Karpas-422 (cell line): ENCODE results near the gene NCAPG2. TPM values are rescaled to one million over a fixed set of nuclear protein-coding genes. Genes with fewer than 3 reads are reported as not detected.

ENCODE experiments used
- DNase-seq: peaks from one replicate; pipeline ENCODE4 v3.0.0-alpha.2; 2015
- H2AFZ ChIP-seq: fragments of 200-600 bp; sonication (generic); 2 replicates; pipeline ENCODE4 v1.6.1; 2014; ENCODE audit warnings: antibody characterized with exemption, low read length, mixed read lengths
- H3K27ac ChIP-seq: fragments of 200-600 bp; sonication (generic); 2 replicates; pipeline ENCODE4 v1.5.1; 2014; ENCODE audit warnings: mild to moderate bottlenecking, low read length, moderate library complexity
- H3K27me3 ChIP-seq: fragments of 200-600 bp; sonication (generic); 2 replicates; pipeline ENCODE4 v1.6.1; 2014; ENCODE audit warnings: low read length, mixed read lengths
- H3K36me3 ChIP-seq: fragments of 200-600 bp; sonication (generic); 2 replicates; pipeline ENCODE4 v1.6.1; 2014; ENCODE audit warnings: low read length, mixed read lengths; ENCODE audit not compliant: insufficient read depth
- H3K4me1 ChIP-seq: fragments of 200-600 bp; sonication (generic); 2 replicates; pipeline ENCODE4 v1.6.1; 2014; ENCODE audit warnings: mild to moderate bottlenecking, low read length, mixed read lengths
- H3K4me2 ChIP-seq: fragments of 200-600 bp; sonication (generic); 2 replicates; pipeline ENCODE4 v1.6.1; 2014; ENCODE audit warnings: low read length, low read depth, mild to moderate bottlenecking; ENCODE audit not compliant: poor library complexity, severe bottlenecking
- H3K4me3 ChIP-seq: fragments of 200-600 bp; sonication (generic); 2 replicates; pipeline ENCODE4 v1.5.1; 2014; ENCODE audit warnings: mild to moderate bottlenecking, antibody characterized with exemption, low read length, mixed read lengths
- H3K79me2 ChIP-seq: fragments of 200-600 bp; sonication (generic); 2 replicates; pipeline ENCODE4 v1.6.1; 2014; ENCODE audit warnings: mild to moderate bottlenecking, low read length, mixed read lengths
- H3K9ac ChIP-seq: fragments of 200-600 bp; sonication (generic); 2 replicates; pipeline ENCODE4 v1.6.0; 2014; ENCODE audit warnings: low read length
- H3K9me2 ChIP-seq: fragments of 200-600 bp; sonication (generic), shearing (Covaris generic); replicated peaks from 2 replicates; pipeline ENCODE4 v1.6.0; 2014; ENCODE audit warnings: mild to moderate bottlenecking, low read length, moderate library complexity; ENCODE audit not compliant: insufficient read depth
- H3K9me3 ChIP-seq: fragments of 300-700, 200-600 bp; sonication (generic); 2 replicates; pipeline ENCODE4 v1.6.1; 2014; ENCODE audit warnings: low read length, mixed read lengths
- H4K20me1 ChIP-seq: fragments of 200-600 bp; sonication (generic); 2 replicates; pipeline ENCODE4 v1.6.1; 2014; ENCODE audit warnings: mild to moderate bottlenecking, antibody characterized with exemption, low read length, low read depth; ENCODE audit not compliant: insufficient read depth
- total RNA-seq: library from RNA; depleted of rRNA; stranded (reverse); fragments of >200 nt; shearing (Covaris generic); gene quantifications from 2 replicates; pipeline ENCODE4 v1.2.3, GENCODE V29; 2014; ENCODE audit warnings: low replicate concordance

NCAPG2 gene
- total RNA-seq, 1 experiment from 2014 or later = 23.4 TPM

DNA sequence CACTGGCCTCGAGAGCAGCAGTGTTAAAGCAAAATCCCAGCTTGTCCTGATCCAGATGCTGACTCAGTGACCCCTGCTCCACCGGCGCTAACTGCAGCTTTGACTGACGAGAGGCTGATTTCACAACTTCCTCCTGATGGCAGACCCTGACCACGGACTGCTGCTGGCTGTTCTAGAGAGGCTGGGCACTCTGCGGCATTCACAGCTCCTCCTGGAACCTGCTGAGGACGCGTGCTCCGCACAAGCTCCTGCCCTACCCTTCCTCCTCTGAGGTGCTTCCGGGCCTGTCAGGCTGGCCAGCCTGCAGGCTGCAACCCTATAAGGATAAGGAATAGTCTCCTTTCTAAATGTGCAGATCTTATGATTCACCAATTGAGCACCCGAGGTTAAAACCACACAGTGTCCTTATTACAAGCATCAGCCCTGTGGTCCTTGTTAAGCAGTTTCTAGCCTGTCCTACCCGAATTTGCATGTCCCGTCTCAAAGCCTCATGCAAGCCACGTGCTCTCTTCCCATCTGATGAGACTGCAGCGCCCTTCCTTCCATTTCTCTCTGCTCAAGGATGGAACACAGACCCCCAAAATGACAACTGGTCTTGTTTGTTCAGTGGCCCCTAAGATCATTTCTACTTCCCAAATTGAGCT lies 35.5 kb upstream of the NCAPG2 start:
- no peaks in the 10 kb centered on the region for H3K27me3 ChIP-seq
- no peak overlapping the region for H3K9ac ChIP-seq
- no peak for DNase-seq
- H3K4me1 ChIP-seq = no peaks in the 10 kb centered on the region
- H3K27ac ChIP-seq = no peak overlapping the region
- H4K20me1 ChIP-seq = no peaks in the 10 kb centered on the region
- H2AFZ ChIP-seq = no peak overlapping the region
- H3K9me2 ChIP-seq = no peaks in the 10 kb centered on the region
- no peak overlapping the region for H3K4me2 ChIP-seq
- H3K36me3 ChIP-seq = peaks cover 48% of the 10 kb centered on the region; the same call in 1 of the 2 replicates
- no peaks in the 10 kb centered on the region for H3K9me3 ChIP-seq
- no peak overlapping the region for H3K4me3 ChIP-seq
- peaks cover 3% of the 10 kb centered on the region; the same call in 1 of the 2 replicates for H3K79me2 ChIP-seq

DNA sequence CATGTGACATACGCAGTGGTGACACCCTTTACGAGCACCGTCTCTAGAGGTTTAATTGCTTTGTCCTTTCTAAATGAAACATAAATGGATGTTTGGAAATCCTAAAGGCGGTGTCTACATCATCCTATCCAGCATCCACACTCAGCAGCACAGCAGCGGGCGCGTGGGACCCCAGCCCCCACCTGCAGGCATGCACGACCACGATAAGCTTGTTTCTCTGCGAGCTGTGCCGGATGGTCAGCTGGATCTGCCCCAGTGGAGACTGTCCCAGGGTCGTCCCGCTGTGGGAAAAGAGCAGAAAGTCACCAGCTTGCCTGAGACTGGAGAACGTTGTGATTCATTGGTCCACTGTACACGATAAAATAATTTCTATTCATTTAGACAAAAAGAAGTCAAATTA lies 34.2 kb upstream of the NCAPG2 start:
- Histone ChIP-seq H3K9me2 (no peaks in the 10 kb centered on the region), H3K36me3 (peaks cover 52% of the 10 kb centered on the region; the same call in 1 of the 2 replicates), H4K20me1 (no peaks in the 10 kb centered on the region), H3K4me2 (no peak overlapping the region), H3K27ac (no peak overlapping the region), H2AFZ (no peak overlapping the region), H3K79me2 (no peaks in the 10 kb centered on the region), H3K4me3 (no peak overlapping the region), H3K27me3 (no peaks in the 10 kb centered on the region), H3K9ac (no peak overlapping the region), H3K4me1 (no peaks in the 10 kb centered on the region), H3K9me3 (no peaks in the 10 kb centered on the region)
- DNase-seq = no peak

DNA sequence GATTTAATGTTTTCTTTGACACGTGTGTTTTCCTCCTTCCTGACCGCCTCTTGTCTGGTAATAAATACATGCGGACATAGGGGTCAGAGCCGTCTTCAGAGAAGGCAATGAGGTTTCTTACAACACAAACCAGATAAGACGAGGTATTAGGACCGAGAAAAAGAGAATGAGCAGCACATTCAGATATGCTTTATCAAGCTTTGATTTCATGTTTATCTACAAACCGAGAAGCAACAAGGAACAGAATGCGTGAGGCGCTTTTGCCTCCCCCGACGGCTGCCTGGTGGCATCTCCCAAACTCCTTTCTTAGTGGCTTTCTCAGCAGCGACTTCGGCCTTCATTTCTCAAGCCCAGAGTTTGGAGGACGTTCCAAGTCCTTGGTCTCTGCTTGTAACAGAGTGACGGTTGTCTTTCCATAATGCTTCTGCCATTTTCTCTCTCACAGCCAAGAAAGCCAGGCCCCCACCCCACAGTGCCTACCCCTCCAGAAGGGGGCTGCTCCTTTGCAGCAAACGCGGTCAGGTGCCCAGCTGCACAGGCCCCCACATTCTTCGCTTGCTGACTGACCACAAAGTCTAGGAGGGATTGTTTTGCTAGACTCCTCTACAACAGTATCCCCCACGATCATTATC lies 32.6 kb upstream of the NCAPG2 start:
- no peaks in the 10 kb centered on the region for H3K27me3 ChIP-seq
- no peaks in the 10 kb centered on the region for H3K79me2 ChIP-seq
- H3K9ac ChIP-seq = no peak overlapping the region
- no peak overlapping the region for H3K27ac ChIP-seq
- H3K4me2 ChIP-seq = no peak overlapping the region
- no peaks in the 10 kb centered on the region for H3K9me3 ChIP-seq
- H3K9me2 ChIP-seq = no peaks in the 10 kb centered on the region
- H3K4me1 ChIP-seq = no peaks in the 10 kb centered on the region
- no peak for DNase-seq
- H2AFZ ChIP-seq = no peak overlapping the region
- peaks cover 59% of the 10 kb centered on the region; the same call in 1 of the 2 replicates for H3K36me3 ChIP-seq
- H3K4me3 ChIP-seq = no peak overlapping the region
- H4K20me1 ChIP-seq = no peaks in the 10 kb centered on the region

DNA sequence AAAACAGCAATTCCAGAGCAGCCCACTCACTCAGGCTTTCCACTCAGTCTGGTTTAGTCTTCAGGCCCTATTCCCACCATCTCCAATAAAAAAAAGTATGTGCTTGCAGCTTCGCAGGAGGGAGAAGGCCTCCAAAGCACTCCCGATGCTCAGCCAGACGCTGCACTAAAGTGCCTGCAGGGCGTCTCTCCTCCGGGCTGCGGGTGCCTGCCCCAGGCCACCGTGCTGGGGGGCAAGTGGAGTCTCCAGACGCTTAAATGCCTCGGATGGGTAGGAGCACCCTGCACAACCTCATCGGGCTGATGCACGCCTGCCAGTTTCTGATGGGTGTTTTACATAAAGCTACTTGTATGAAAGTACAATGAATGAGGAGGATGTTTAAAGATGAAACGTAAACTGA lies 31.3 kb upstream of the NCAPG2 start:
- Histone ChIP-seq H3K4me2 (no peak overlapping the region), H3K4me1 (no peaks in the 10 kb centered on the region), H3K36me3 (peaks cover 56% of the 10 kb centered on the region; the same call in 1 of the 2 replicates), H3K4me3 (no peak overlapping the region), H3K9ac (no peak overlapping the region), H3K9me3 (no peaks in the 10 kb centered on the region), H3K9me2 (no peaks in the 10 kb centered on the region), H3K79me2 (no peaks in the 10 kb centered on the region), H2AFZ (no peak overlapping the region), H4K20me1 (no peaks in the 10 kb centered on the region), H3K27me3 (no peaks in the 10 kb centered on the region), H3K27ac (no peak overlapping the region)
- no peak for DNase-seq

DNA sequence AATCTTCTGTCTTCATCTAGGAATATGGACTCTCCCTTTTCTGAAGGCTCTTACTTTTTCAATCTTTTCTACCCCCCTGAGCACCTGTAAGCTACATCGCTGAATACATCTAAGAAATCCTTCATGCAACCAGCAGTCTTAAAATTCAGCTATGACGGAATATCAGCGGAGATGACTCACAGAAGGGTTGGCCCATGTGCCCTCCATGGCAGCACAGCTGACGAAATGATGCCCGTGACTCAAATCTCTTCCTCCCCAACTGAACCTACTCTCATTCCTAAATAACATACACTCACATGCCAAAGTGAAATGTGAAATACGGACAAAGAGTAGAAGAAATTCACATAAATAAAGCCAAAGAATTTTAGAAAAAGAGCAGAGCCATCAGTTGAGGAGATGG lies 30.3 kb upstream of the NCAPG2 start:
- Histone ChIP-seq H3K9me3 (no peaks in the 10 kb centered on the region), H3K27ac (no peak overlapping the region), H3K9me2 (no peaks in the 10 kb centered on the region), H4K20me1 (no peaks in the 10 kb centered on the region), H3K9ac (no peak overlapping the region), H3K79me2 (no peaks in the 10 kb centered on the region), H2AFZ (no peak overlapping the region), H3K4me3 (no peak overlapping the region), H3K4me2 (no peak overlapping the region), H3K27me3 (no peaks in the 10 kb centered on the region), H3K4me1 (no peaks in the 10 kb centered on the region), H3K36me3 (peaks cover 51% of the 10 kb centered on the region; the same call in 1 of the 2 replicates)
- DNase-seq = no peak

DNA sequence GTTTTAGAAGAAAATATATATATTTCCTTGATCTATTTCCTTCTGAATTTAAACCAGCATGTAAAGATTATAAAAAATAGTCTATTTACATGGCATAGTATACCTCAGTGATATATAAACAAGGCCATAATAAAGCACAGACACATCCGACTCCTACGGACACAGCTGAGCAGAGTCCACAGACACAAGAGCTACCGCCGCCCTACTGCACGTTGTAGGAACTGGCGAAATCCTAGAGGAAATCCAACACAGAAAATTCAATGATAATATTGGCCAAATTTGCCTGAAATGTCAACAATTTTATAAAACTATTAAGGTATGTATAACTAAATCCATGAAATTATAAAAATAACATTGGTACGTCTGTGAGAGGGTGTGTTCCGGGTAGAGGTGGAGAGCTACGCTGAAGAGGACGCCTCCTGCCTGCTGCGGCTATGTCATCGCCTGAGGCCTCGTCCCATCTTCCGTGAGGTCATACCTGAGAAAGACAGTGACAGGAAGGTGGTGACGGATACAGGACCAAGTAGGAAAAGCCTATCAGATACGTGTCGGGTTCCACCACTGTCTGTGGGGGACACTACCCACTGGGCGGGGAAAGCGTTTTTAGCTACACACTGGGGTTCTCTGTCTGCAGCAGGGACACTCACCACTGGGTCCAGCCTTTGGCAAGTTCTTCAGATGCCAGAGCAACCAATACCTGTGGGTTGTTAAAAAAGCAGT lies 29.3 kb upstream of the NCAPG2 start:
- Histone ChIP-seq H3K36me3 (peaks cover 47% of the 10 kb centered on the region; the same call in 1 of the 2 replicates), H3K9me3 (no peaks in the 10 kb centered on the region), H3K27me3 (no peaks in the 10 kb centered on the region), H3K79me2 (no peaks in the 10 kb centered on the region), H3K4me1 (no peaks in the 10 kb centered on the region), H2AFZ (no peak overlapping the region), H4K20me1 (no peaks in the 10 kb centered on the region), H3K9ac (no peak overlapping the region), H3K4me3 (no peak overlapping the region), H3K4me2 (no peak overlapping the region), H3K9me2 (no peaks in the 10 kb centered on the region), H3K27ac (no peak overlapping the region)
- no peak for DNase-seq

DNA sequence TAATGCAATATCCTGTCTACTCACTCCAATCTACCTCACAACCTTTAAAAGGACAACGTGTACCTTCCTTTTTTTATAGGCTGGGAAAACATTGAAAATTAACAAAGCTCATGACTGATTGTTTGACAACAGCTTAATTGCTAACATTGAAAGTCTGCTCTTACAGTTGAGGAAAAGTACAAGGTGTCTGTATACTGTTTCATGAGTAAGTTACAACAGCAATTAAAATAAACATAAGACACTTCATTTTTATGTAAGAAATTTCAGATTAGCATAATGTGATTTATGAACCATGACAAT lies 28.6 kb upstream of the NCAPG2 start:
- Histone ChIP-seq H3K9me2 (no peaks in the 10 kb centered on the region), H3K4me1 (no peaks in the 10 kb centered on the region), H3K79me2 (no peaks in the 10 kb centered on the region), H2AFZ (no peak overlapping the region), H3K9me3 (no peaks in the 10 kb centered on the region), H3K27me3 (no peaks in the 10 kb centered on the region), H3K36me3 (peaks cover 43% of the 10 kb centered on the region; the same call in 1 of the 2 replicates), H3K4me3 (no peak overlapping the region), H4K20me1 (no peaks in the 10 kb centered on the region), H3K9ac (no peak overlapping the region), H3K4me2 (no peak overlapping the region), H3K27ac (no peak overlapping the region)
- DNase-seq = no peak

DNA sequence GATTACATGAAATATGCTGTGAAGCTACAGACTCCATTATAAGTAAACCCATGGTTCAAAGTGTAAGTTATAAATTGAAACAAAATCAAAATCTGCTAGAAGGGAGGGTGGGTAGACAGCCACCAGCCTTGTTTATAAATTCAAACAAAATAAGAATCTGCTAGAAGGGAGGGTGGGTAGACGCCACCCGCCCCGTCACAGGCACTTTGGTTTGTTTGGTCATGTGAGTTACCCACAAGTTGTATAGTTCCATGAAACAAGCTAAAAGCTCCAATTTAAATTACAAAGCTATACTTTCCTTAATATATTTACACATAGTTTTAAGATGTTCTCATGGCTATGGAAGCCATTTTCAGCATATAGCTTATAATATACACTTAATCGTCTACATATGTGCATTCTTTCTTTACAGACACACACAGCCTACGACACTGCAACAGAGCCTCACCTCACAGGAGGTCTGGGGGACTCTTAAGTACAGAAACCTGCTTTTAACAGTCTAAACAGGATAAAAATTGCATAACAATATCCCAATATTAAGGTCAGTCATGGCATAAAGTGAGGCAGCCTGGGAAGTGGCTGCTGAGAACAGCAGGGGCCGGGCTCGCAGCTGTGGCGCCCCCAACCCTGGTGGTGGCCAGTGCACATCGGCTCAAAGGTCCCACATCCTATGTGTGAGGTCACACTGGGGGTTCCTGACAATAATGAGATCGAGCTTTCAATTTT lies 28.1 kb upstream of the NCAPG2 start:
- Histone ChIP-seq H2AFZ (no peak overlapping the region), H3K27ac (no peak overlapping the region), H3K4me1 (no peaks in the 10 kb centered on the region), H3K79me2 (no peaks in the 10 kb centered on the region), H3K9ac (no peak overlapping the region), H3K36me3 (peaks cover 43% of the 10 kb centered on the region; the same call in 1 of the 2 replicates), H3K4me2 (no peak overlapping the region), H4K20me1 (no peaks in the 10 kb centered on the region), H3K27me3 (no peaks in the 10 kb centered on the region), H3K9me2 (no peaks in the 10 kb centered on the region), H3K4me3 (no peak overlapping the region), H3K9me3 (no peaks in the 10 kb centered on the region)
- no peak for DNase-seq
